Lower leg skin (tissue), 4 donors: Measurements from ENCODE around the gene DHDDS. TPM values are rescaled to one million over a fixed set of nuclear protein-coding genes. Genes with fewer than 3 reads are reported as not detected.

Experiments
- DNase-seq, 2 donors: peaks; one replicate each; pipeline ENCODE4 v3.0.0-alpha.2; 2019; ENCODE audit warnings: low spot score in 2 of 2
- H3K4me3 ChIP-seq: fragments of 200-600 bp; sonication (generic); 2 replicates; pipeline ENCODE4 v1.5.1; 2017; ENCODE audit warnings: mild to moderate bottlenecking, low read depth; ENCODE audit not compliant: poor library complexity, severe bottlenecking
- POLR2A ChIP-seq, 2 donors: fragments of 450-650 bp; IDR thresholded peaks; one replicate each; pipeline ENCODE4 v1.6.1; 2016 to 2017; ENCODE audit warnings: antibody characterized with exemption in 2 of 2, mild to moderate bottlenecking in 1 of 2, moderate library complexity in 1 of 2
- WGBS, 2 donors: methylation state at CpG; one replicate each; pipeline ENCODE4 v1.1.5; 2018; 5-methylcytosine and 5-hydroxymethylcytosine counted together
- intact Hi-C: fragments of 100-400 bp; cut with DNase I; formaldehyde crosslinking; loops from one replicate; pipeline ENCODE4 v1.15.0; 2023; ENCODE audit warnings: low total_unique reads
- total RNA-seq, 4 donors: library from RNA; depleted of rRNA; stranded (reverse); fragments of >200 nt; gene quantifications; one replicate each; pipeline ENCODE4 v1.1.0, GENCODE V29; 2016
- TF ChIP-seq, protein P1 (sequence below), 3 donors: fragments of 450-650 bp; IDR thresholded peaks; one replicate each; pipeline ENCODE4 v1.5.1; 2016; ENCODE audit warnings: antibody characterized with exemption in 3 of 3, mild to moderate bottlenecking in 3 of 3, moderate library complexity in 2 of 3

DHDDS gene
- total RNA-seq, 4 donors from 2014 or later: 23.9 to 47.2 (median 39.9) TPM

DNA sequence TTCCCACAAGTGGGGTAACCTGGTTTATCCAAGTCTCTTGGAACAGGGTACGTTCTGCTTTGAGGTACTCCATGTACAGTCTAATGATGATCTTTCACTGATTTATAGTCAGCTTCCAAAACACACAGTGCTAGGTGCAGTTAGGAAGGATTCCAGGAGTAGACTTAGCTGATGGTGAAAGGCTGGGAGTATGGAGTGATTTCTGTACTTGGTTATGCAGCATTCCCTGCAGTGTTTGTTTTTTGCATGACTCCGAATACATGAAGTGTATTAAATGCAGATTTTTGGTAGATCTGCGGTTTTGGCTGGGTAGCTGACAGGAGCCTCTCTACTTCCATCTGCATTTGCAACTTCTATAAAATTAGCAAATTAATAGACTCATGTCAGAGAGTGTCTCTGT, 43.9 kb downstream of the DHDDS start:
- no peak for TF ChIP-seq POLR2A (IDR thresholded peaks at IDR 0.05)
- TF ChIP-seq, protein P1, sequence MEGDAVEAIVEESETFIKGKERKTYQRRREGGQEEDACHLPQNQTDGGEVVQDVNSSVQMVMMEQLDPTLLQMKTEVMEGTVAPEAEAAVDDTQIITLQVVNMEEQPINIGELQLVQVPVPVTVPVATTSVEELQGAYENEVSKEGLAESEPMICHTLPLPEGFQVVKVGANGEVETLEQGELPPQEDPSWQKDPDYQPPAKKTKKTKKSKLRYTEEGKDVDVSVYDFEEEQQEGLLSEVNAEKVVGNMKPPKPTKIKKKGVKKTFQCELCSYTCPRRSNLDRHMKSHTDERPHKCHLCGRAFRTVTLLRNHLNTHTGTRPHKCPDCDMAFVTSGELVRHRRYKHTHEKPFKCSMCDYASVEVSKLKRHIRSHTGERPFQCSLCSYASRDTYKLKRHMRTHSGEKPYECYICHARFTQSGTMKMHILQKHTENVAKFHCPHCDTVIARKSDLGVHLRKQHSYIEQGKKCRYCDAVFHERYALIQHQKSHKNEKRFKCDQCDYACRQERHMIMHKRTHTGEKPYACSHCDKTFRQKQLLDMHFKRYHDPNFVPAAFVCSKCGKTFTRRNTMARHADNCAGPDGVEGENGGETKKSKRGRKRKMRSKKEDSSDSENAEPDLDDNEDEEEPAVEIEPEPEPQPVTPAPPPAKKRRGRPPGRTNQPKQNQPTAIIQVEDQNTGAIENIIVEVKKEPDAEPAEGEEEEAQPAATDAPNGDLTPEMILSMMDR (IDR thresholded peaks at IDR 0.05): no peak
- intact Hi-C loops: no loop called here
- H3K4me3 ChIP-seq: no peak overlapping the region
- DNase-seq: no peak
- 71 to 81% methylated on average over 3 of the region's 3 CpGs for WGBS, 2 donors

DNA sequence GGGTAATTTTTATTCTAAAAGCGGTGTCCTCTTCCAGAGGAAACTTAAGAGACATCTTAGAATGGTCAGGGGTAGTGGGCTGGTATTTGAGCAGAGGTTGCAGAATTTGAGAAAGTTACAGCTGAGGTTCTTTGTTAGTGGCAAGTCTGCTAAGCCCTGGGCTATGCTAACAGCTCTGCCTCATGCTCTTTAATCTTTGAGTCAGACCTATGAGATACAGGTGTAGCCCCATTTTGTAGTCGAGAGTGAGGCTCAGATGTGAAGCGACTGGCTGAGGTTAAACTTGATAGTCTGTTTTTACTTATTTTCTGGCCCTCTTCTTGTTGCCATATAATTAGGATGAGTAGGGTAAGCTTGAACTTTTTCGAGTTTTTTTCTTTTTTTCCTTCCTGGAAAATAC, 44.8 kb downstream of the DHDDS start:
- DNase-seq: no peak
- WGBS, 2 donors: 72 to 74% methylated on average over 4 of the region's 4 CpGs
- H3K4me3 ChIP-seq: no peak overlapping the region
- intact Hi-C loops: no loop called here
- TF ChIP-seq, protein P1 (IDR thresholded peaks at IDR 0.05): no peak
- TF ChIP-seq POLR2A (IDR thresholded peaks at IDR 0.05): no peak

DNA sequence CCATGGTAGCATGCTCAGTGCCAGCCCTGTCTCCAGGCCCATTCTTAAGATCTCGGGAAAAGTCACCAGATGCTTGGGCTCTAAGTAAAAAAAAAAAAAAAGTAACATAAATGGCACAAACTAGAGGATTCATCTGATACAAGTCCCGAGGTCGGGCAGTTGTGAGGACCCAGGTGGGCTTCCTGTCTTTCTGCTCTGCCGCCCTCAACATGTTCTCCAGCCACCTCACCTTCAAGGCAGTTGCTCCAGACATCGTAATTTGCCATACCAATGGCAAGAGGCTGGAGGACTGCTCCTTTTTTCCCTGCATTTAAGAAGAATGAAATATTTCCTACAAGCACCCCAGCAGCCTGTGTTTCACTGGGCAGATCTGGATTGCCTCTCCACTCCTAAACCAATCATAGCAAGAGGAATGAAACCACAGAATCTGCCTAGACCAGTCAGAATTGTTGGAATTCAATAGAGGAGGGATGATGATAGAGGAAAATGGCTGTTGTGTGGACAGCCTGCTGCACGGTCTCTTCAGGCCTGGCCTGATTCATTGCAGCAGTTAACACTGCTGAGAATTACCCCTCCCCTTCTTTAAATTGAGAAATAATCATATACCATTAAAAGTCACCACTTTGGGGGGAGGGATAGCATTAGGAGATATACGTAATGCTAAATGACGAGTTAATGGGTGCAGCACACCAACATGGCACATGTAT, 45.5 kb downstream of the DHDDS start:
- 71 to 82% methylated on average over 8 of the region's 8 CpGs for WGBS, 2 donors
- no peak for DNase-seq
- no peak overlapping the region for H3K4me3 ChIP-seq
- TF ChIP-seq, protein P1 (IDR thresholded peaks at IDR 0.05): no peak
- TF ChIP-seq POLR2A (IDR thresholded peaks at IDR 0.05): no peak
- intact Hi-C loops: no loop called here

DNA sequence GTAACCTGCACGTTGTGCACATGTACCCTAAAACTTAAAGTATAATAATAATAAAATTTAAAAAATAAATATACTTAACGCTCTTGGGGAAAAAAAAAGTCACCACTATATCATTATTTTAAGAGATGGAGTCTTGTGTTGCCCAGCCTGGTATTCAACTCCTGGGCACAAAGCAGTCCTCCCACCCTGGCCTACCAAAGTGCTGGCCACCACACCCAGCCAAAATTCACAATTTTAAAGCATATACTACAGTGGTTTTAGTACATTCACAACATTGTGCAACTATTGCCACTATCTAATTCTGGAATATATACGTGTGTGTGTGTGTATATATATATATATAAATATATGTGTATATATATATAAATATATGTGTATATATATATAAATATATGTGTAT, 46.0 kb downstream of the DHDDS start:
- no peak overlapping the region for H3K4me3 ChIP-seq
- DNase-seq: no peak
- 84 to 85% methylated on average over 3 of the region's 3 CpGs for WGBS, 2 donors
- intact Hi-C loops: no loop called here
- TF ChIP-seq, protein P1 (IDR thresholded peaks at IDR 0.05): no peak
- no peak for TF ChIP-seq POLR2A (IDR thresholded peaks at IDR 0.05)

DNA sequence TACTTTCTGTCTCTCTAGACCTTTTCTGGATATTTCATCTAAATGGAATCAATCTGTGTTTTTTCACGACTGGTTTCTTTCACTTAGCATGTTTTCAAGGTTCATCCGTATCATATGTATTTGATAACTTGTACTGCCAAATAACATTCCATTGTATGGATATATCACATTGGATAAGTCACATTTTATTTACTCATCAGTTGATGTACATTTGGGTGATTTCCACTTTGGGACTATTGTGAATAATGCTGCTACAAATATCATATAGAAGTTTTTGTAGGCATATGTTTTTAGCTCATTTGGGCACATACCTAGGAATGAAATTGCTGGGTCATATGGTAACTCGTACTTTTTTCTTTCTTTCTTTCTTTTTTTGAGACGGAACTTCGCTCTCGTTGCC, 46.9 kb downstream of the DHDDS start:
- WGBS, 2 donors: 91 to 96% methylated on average over 6 of the region's 6 CpGs
- no peak for DNase-seq
- no peak overlapping the region for H3K4me3 ChIP-seq
- intact Hi-C loops: no loop called here
- TF ChIP-seq, protein P1 (IDR thresholded peaks at IDR 0.05): no peak
- no peak for TF ChIP-seq POLR2A (IDR thresholded peaks at IDR 0.05)

DNA sequence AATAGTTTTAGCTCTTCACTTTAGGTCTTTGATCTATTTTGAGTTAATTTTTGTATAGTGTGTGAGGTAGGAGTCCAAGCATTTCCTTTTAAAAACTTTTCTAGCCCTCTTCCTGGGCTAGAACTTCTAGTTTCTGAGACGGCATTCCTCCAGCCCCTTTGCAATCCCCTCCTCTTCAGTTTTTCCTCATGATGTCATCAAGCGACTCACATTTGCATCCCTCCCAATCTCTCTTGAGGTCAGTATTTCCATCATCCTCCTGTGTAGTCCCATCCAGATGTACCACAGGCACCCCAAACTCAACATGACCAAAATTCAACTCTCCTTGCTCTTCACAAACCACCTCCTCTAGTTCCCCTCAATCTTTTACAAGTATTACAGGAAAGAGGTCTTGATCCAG, 50.8 kb downstream of the DHDDS start:
- intact Hi-C loops: no loop called here
- no peak for TF ChIP-seq POLR2A (IDR thresholded peaks at IDR 0.05)
- TF ChIP-seq, protein P1 (IDR thresholded peaks at IDR 0.05): no peak
- DNase-seq: no peak
- H3K4me3 ChIP-seq: no peak overlapping the region
- WGBS, 2 donors: 84 to 89% methylated on average over 2 of the region's 2 CpGs
